ENCODE results near the gene B3GAT3.

- TF ChIP-seq CTCF (IDR thresholded peaks at IDR 0.05): no peak
- TF ChIP-seq POLR2A (IDR thresholded peaks at IDR 0.05): no peak
- TF ChIP-seq EP300 (IDR thresholded peaks at IDR 0.05): no peak
These were observed 19.4 kb downstream of the B3GAT3 start for GRCh38 chr11:62602141-62603071.
